Thyroid gland (tissue), 4 donors: ENCODE measurements around the gene PDE10A.

Source experiments
- POLR2A ChIP-seq, 2 donors: fragments of 450-650 bp; IDR thresholded peaks; one replicate each; pipeline ENCODE4 v1.6.1; 2017; ENCODE audit warnings: antibody characterized with exemption in 2 of 2, mild to moderate bottlenecking in 2 of 2, moderate library complexity in 1 of 2
- TF ChIP-seq, protein P1 (sequence below), 6 experiments: fragments of 200-600 bp in 3 of 6; fragments of 450-650 bp in 3 of 6; sonication (generic) in 3 of 6; IDR thresholded peaks; one replicate each; pipeline ENCODE4 v1.5.1; 2016 to 2019; ENCODE audit warnings: antibody characterized with exemption in 6 of 6, mild to moderate bottlenecking in 2 of 6, inconsistent platforms in 1 of 6, moderate library complexity in 1 of 6

DNA sequence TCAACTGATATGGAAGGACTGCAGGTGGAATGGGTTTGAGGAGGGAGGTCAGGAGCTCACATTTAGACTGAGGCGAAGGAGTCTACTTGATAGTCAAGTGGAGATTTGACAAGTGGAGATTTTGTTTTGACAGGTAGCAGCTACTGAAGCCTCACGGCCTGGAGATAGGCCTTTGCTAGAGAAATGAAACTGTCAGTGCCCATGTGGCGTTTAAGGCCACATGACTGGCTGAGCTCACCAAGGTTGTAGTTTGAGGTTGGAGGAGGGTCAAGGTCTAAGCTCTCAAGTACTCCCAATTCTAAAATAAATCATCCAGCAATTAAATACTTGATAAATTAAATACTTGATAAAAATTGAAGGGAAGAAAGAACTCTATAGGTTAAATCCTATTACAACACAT is 273.5 kb downstream of the PDE10A start:
- no peak for TF ChIP-seq POLR2A (IDR thresholded peaks at IDR 0.05)
- TF ChIP-seq, protein P1, sequence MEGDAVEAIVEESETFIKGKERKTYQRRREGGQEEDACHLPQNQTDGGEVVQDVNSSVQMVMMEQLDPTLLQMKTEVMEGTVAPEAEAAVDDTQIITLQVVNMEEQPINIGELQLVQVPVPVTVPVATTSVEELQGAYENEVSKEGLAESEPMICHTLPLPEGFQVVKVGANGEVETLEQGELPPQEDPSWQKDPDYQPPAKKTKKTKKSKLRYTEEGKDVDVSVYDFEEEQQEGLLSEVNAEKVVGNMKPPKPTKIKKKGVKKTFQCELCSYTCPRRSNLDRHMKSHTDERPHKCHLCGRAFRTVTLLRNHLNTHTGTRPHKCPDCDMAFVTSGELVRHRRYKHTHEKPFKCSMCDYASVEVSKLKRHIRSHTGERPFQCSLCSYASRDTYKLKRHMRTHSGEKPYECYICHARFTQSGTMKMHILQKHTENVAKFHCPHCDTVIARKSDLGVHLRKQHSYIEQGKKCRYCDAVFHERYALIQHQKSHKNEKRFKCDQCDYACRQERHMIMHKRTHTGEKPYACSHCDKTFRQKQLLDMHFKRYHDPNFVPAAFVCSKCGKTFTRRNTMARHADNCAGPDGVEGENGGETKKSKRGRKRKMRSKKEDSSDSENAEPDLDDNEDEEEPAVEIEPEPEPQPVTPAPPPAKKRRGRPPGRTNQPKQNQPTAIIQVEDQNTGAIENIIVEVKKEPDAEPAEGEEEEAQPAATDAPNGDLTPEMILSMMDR (IDR thresholded peaks at IDR 0.05): no peak
